ENCODE measurements around the gene ADCY6. TPM values are rescaled to one million over a fixed set of nuclear protein-coding genes. Genes with fewer than 3 reads are reported as not detected.

Gene ADCY6
- total RNA-seq, 4 donors from 2014 or later = 11.4 to 13.6 (median 12.6) TPM

DNA sequence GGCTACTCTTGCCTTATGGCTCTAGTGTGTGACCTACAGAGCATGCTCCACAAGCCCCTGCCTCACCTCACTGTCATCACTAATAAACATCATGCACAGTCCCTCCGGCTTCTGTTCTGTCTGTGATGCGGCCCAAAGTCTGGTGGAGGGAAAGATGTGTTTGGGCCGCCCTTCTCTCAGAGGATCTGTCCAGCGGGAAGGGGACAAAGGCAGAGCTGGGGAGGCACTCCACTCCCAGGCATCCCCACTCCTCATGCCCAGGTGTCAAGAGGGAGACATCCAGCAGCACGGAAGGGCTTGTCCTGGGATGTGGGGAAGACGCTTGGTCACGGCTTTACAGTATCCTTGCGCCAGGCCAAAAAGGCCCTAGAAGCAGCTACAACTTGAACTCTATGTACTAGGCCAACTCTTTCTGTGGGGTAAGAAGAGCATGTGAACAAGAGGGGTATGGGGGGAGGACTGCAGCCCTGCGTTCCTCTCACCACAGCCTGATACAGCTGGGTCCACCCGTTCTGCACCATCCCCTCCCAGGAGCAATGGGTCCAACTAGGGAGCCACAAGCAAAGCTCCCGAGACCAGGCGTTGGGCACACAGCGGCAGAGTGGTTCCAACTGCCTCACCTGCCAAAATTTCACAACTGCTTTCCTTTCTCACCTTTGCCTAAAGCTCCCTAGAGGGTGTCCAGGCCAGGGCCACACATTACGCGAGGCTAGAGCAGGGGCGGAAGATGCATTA, 40.1 kb upstream of the ADCY6 start:
- no peak for TF ChIP-seq POLR2A (IDR thresholded peaks at IDR 0.05)
- TF ChIP-seq, protein P1, sequence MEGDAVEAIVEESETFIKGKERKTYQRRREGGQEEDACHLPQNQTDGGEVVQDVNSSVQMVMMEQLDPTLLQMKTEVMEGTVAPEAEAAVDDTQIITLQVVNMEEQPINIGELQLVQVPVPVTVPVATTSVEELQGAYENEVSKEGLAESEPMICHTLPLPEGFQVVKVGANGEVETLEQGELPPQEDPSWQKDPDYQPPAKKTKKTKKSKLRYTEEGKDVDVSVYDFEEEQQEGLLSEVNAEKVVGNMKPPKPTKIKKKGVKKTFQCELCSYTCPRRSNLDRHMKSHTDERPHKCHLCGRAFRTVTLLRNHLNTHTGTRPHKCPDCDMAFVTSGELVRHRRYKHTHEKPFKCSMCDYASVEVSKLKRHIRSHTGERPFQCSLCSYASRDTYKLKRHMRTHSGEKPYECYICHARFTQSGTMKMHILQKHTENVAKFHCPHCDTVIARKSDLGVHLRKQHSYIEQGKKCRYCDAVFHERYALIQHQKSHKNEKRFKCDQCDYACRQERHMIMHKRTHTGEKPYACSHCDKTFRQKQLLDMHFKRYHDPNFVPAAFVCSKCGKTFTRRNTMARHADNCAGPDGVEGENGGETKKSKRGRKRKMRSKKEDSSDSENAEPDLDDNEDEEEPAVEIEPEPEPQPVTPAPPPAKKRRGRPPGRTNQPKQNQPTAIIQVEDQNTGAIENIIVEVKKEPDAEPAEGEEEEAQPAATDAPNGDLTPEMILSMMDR (IDR thresholded peaks at IDR 0.05 in 4 of 5, conservative IDR thresholded peaks at IDR 0.05 in 1 of 5) = no peak
- intact Hi-C loops (cut with DNase I; ENCODE audit: low total_unique reads) = no loop called here
- ATAC-seq = no peak

DNA sequence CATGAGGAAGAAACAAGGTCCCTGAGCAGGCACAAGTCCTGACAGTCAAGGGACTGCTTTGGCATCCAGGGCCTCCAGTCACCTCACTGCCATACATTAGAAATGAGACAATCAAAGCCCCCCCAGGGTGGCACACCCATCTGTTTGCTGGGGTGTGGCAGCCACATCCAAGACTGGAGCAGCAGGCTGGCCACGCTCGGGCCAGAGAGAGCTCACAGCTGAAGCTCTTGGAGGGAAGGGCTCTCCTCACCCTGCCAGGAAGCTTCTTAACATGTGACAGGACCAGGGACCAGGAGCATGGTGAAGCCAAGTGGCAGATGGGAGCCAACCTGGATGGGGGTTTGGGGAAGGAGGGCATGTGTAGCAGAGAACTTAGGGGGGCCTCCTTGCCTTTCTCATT, 39.4 kb upstream of the ADCY6 start:
- in situ Hi-C loops (cut with MboI; ENCODE audit: low sequenced_read_pairs in 4 of 4) = no loop called here
- no peaks in the 10 kb centered on the region for H3K4me1 ChIP-seq
- intact Hi-C loops (cut with DNase I; ENCODE audit: low total_unique reads) = no loop called here

More for the DNA sequence above, 40.1 kb upstream of the ADCY6 start:
- Histone ChIP-seq H3K36me3 (peaks cover 1 to 60% of the 10 kb centered on the region in 2 donors), H3K27me3 (no peaks in the 10 kb centered on the region), H3K4me3 (no peak overlapping the region), H3K9me3 (no peaks in the 10 kb centered on the region), H3K27ac (no peak overlapping the region), H3K4me1 (no peaks in the 10 kb centered on the region)
- no peak for DNase-seq
- in situ Hi-C loops (cut with MboI; ENCODE audit: low sequenced_read_pairs in 4 of 4) = no loop called here

DNA sequence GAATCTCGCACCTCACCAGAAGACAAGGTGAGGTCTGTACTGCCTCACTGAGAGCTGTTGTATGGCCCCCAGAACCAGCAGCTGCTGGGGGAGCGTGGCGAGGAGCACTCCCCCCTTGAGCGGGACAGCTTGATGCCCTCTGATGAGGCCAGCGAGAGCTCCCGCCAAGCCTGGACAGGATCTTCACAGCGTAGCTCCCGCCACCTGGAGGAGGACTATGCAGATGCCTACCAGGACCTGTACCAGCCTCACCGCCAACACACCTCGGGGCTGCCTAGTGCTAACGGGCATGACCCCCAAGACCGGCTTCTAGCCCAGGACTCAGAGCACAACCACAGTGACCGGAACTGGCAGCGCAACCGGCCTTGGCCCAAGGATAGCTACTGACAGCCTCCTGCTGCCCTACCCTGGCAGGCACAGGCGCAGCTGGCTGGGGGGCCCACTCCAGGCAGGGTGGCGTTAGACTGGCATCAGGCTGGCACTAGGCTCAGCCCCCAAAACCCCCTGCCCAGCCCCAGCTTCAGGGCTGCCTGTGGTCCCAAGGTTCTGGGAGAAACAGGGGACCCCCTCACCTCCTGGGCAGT, 38.7 kb upstream of the ADCY6 start:
- no peak for DNase-seq
- ATAC-seq = no peak
- in situ Hi-C loops (cut with MboI; ENCODE audit: low sequenced_read_pairs in 4 of 4) = no loop called here
- Histone ChIP-seq H3K4me3 (no peak overlapping the region), H3K9me3 (no peaks in the 10 kb centered on the region), H3K27ac (no peak overlapping the region), H3K36me3 (peaks cover 0 to 45% of the 10 kb centered on the region in 2 donors), H3K27me3 (no peaks in the 10 kb centered on the region), H3K4me1 (no peaks in the 10 kb centered on the region)
- intact Hi-C loops (cut with DNase I; ENCODE audit: low total_unique reads) = no loop called here
- TF ChIP-seq, protein P1 (IDR thresholded peaks at IDR 0.05 in 4 of 5, conservative IDR thresholded peaks at IDR 0.05 in 1 of 5) = no peak
- no peak for TF ChIP-seq POLR2A (IDR thresholded peaks at IDR 0.05)

More for the DNA sequence above, 39.4 kb upstream of the ADCY6 start:
- Histone ChIP-seq H3K9me3 (no peaks in the 10 kb centered on the region), H3K27ac (no peak overlapping the region), H3K27me3 (no peaks in the 10 kb centered on the region), H3K36me3 (peaks cover 0 to 52% of the 10 kb centered on the region in 2 donors), H3K4me3 (no peak overlapping the region)
- DNase-seq (no peak), ATAC-seq (no peak)
- no peak for TF ChIP-seq POLR2A (IDR thresholded peaks at IDR 0.05)
- TF ChIP-seq, protein P1 (IDR thresholded peaks at IDR 0.05 in 4 of 5, conservative IDR thresholded peaks at IDR 0.05 in 1 of 5) = no peak

GRCh38 chr12:48827026-48827425, 38.1 kb upstream of the ADCY6 start:
- Histone ChIP-seq H3K27ac (no peak overlapping the region), H3K9me3 (no peaks in the 10 kb centered on the region), H3K4me1 (no peaks in the 10 kb centered on the region), H3K4me3 (no peak overlapping the region), H3K36me3 (peaks cover 0 to 40% of the 10 kb centered on the region in 2 donors), H3K27me3 (no peaks in the 10 kb centered on the region)
- in situ Hi-C loops (cut with MboI; ENCODE audit: low sequenced_read_pairs in 4 of 4) (no loop called here), intact Hi-C loops (cut with DNase I; ENCODE audit: low total_unique reads) (no loop called here)
- TF ChIP-seq POLR2A (IDR thresholded peaks at IDR 0.05) = no peak
- TF ChIP-seq, protein P1 (IDR thresholded peaks at IDR 0.05 in 4 of 5, conservative IDR thresholded peaks at IDR 0.05 in 1 of 5) = no peak
- DNase-seq = no peak
- ATAC-seq = no peak

Measured in gastrocnemius medialis (tissue), 4 donors.